PC-9 (cell line): ENCODE data around the gene MBNL1.

Experiments used
- CTCF ChIP-seq: fragments of 200-600 bp; sonication (generic); conservative IDR thresholded peaks from 2 replicates; pipeline ENCODE4 v1.6.1; 2017; ENCODE audit warnings: mixed run types, antibody characterized with exemption, mild to moderate bottlenecking, moderate library complexity
- EZH2 ChIP-seq: fragments of 200-600 bp; sonication (generic); IDR thresholded peaks from 2 replicates; pipeline ENCODE4 v1.8.0; 2017; ENCODE audit warnings: antibody characterized with exemption, low read depth

- TF ChIP-seq CTCF (no peak), EZH2 (no peak)
Measured at GRCh38 chr3:152379415-152380042, 110.8 kb downstream of the MBNL1 start.
